SK-N-SH treated with all-trans-retinoic acid at 6 μM for 48 hours (cell line): Measurements from ENCODE around the gene TMBIM1.

Experiments
- ARNTL ChIP-seq: fragments of 450-650 bp; formaldehyde crosslinking; IDR thresholded peaks from 2 replicates; pipeline ENCODE4 v1.5.0; 2020; ENCODE audit warnings: low read depth, mild to moderate bottlenecking, moderate library complexity, borderline replicate concordance
- RARB ChIP-seq: fragments of 250-450 bp; sonication (Bioruptor Pico); IDR thresholded peaks from 2 replicates; pipeline ENCODE4 v1.8.0; 2021; ENCODE audit warnings: mild to moderate bottlenecking, moderate library complexity
- ZC3H10 ChIP-seq: fragments of 250-450 bp; sonication (Bioruptor Pico); IDR thresholded peaks from 2 replicates; pipeline ENCODE4 v1.5.1; 2021; ENCODE audit warnings: mild to moderate bottlenecking, moderate library complexity
- ZNF70 ChIP-seq: fragments of 450-650 bp; formaldehyde crosslinking; IDR thresholded peaks from 2 replicates; pipeline ENCODE4 v1.5.0; 2020; ENCODE audit warnings: mild to moderate bottlenecking, moderate library complexity

DNA sequence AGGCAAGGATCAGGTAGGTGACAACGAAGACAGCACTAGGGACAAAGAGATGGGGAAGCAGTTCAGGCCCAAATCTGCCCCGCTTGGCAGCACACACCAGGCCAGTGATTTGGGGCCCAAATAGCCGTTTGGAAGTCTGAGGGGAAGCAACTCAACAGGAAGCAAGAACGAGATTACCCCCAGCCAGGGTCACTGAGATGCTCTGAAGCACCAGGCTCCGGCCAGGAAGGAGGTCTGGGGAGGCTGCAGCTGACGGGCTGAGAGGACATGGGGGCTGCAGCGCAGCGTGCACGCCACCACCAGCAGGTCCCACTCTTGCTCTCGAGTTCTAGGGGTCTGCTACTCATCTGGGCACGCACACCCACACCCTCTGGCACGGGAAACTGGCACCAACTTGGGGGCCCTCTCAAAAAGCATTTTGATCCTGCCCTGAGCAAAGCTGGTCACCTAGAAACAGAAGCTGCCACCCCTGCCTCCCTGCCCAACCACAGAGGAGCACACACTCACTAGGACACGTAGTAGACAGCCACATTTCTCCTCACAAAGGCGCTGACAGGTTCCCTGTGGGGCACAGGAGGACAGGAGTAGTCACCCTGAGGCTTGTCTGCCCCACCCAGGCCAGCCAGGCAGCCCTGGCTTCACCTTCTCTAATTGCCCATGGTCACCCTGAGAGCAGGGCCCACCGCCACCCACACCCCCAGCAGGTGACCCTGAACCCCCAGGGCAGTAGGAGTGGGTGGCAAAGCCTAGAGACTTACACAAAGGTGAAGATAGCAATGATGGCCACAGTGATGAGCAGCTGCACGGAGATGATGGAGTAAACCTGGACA is 13.6 kb downstream of the TMBIM1 start:
- no peak for TF ChIP-seq ZNF70 (CRISPR knock-in tag)
- no peak for TF ChIP-seq ZC3H10 (CRISPR knock-in tag)
- no peak for TF ChIP-seq RARB (CRISPR knock-in tag)
- no peak for TF ChIP-seq ARNTL (CRISPR knock-in tag)
